GM19395 (cell line): ENCODE data around the gene ZNF316.
"Not testable (repeated sequence)": the region's sequence is repeated elsewhere in the genome, so short reads cannot be mapped to it uniquely, and the experiment has no call there.

ENCODE experiments used
- ATAC-seq: cut with Tn5 transposase; IDR thresholded peaks from one replicate; pipeline ENCODE4 v1.9.1; 2021; ENCODE audit warnings: mild to moderate bottlenecking, moderate library complexity; ENCODE audit not compliant: unreplicated experiment

Gene ZNF316

GRCh38 chr7:6621195-6622133 is 15.7 kb upstream of the ZNF316 start:
- no peak for ATAC-seq

- no peak for ATAC-seq
Measured at GRCh38 chr7:6622134-6622710, 14.9 kb upstream of the ZNF316 start.

GRCh38 chr7:6623589-6624245 is 13.4 kb upstream of the ZNF316 start:
- ATAC-seq = peak; percentile 56

- ATAC-seq = no peak
Measured at GRCh38 chr7:6624246-6624611, 12.9 kb upstream of the ZNF316 start.

GRCh38 chr7:6628045-6628444 is 9.1 kb upstream of the ZNF316 start:
- ATAC-seq = no peak

- ATAC-seq = no peak
Measured at GRCh38 chr7:6630007-6630849, 6.9 kb upstream of the ZNF316 start.

- no peak for ATAC-seq
Measured at GRCh38 chr7:6631605-6632004, 5.5 kb upstream of the ZNF316 start.

- no peak for ATAC-seq
Measured at GRCh38 chr7:6634021-6634420, 3.1 kb upstream of the ZNF316 start.

GRCh38 chr7:6634971-6635370 is 2.1 kb upstream of the ZNF316 start:
- not testable (repeated sequence) for ATAC-seq

- ATAC-seq = peak; percentile 84
Measured at GRCh38 chr7:6637544-6638229, 569 bp downstream of the ZNF316 start.

GRCh38 chr7:6639032-6639431 is 1.9 kb downstream of the ZNF316 start:
- ATAC-seq = no peak

GRCh38 chr7:6639627-6640026 is 2.5 kb downstream of the ZNF316 start:
- ATAC-seq = no peak

GRCh38 chr7:6640246-6640721 is 3.2 kb downstream of the ZNF316 start:
- no peak for ATAC-seq

- ATAC-seq = no peak
Measured at GRCh38 chr7:6641305-6642035, 4.4 kb downstream of the ZNF316 start.

GRCh38 chr7:6642239-6642839 is 5.2 kb downstream of the ZNF316 start:
- ATAC-seq = no peak

- no peak for ATAC-seq
Measured at GRCh38 chr7:6642861-6643640, 5.9 kb downstream of the ZNF316 start.

GRCh38 chr7:6643915-6644625 is 7.0 kb downstream of the ZNF316 start:
- ATAC-seq = no peak

GRCh38 chr7:6644728-6645127 is 7.6 kb downstream of the ZNF316 start:
- no peak for ATAC-seq
